SK-N-SH (cell line): Measurements from ENCODE around the gene EFNA3. TPM values are rescaled to one million over a fixed set of nuclear protein-coding genes. Genes with fewer than 3 reads are reported as not detected.

ENCODE experiments used
- CTCF ChIA-PET: fragments of 300-600, 350-600 bp; formaldehyde crosslinking; extraction: SDS; loops from one replicate; lab custom pipeline; 2021; lab: Yijun Ruan, JAX
- POLR2A ChIA-PET: fragments of 350-600 bp; sonication (Branson Sonifier 250); formaldehyde crosslinking; extraction: SDS; loops from one replicate; lab custom pipeline; 2020; ENCODE audit warnings: antibody characterized with exemption, inconsistent platforms; lab: Yijun Ruan, JAX
- DNase-seq: peaks from one replicate; pipeline ENCODE4 v3.0.0; 2012
- H2AFZ ChIP-seq: fragments of 200-600 bp; sonication (generic); 2 replicates; pipeline ENCODE4 v1.8.1; 2016; ENCODE audit warnings: antibody characterized with exemption, mild to moderate bottlenecking, low read depth
- H3F3A ChIP-seq: fragments of 200-600 bp; sonication (generic); replicated peaks from 2 replicates; pipeline ENCODE3; 2016; ENCODE audit warnings: antibody characterized with exemption, mild to moderate bottlenecking; ENCODE audit not compliant: insufficient read depth
- H3K27ac ChIP-seq, 2 experiments: fragments of 200-500 bp in 1 of 2; fragments of 200-600 bp in 1 of 2; sonication (Bioruptor generic) in 1 of 2; sonication (generic), shearing (Covaris generic) in 1 of 2; 2 replicates each; pipeline versions ENCODE4 v1.5.1 to v1.6.1; 2014 to 2016; ENCODE audit warnings: low read depth in 2 of 2, inconsistent platforms in 1 of 2, low read length in 1 of 2, mild to moderate bottlenecking in 1 of 2, mixed read lengths in 1 of 2
- H3K27me3 ChIP-seq: fragments of 200-600 bp; sonication (generic), shearing (Covaris generic); 2 replicates; pipeline ENCODE4 v1.6.1; 2016; ENCODE audit warnings: mixed run types; ENCODE audit not compliant: insufficient read depth
- H3K36me3 ChIP-seq, 2 experiments: fragments of 200-500 bp in 1 of 2; fragments of 200-600 bp in 1 of 2; sonication (Bioruptor generic) in 1 of 2; sonication (generic) in 1 of 2; replicated peaks in 1 of 2; 2 replicates each; pipeline versions ENCODE3 to v1.5.1; 2014 to 2016; ENCODE audit warnings: low read length in 1 of 2, mild to moderate bottlenecking in 1 of 2; ENCODE audit not compliant: insufficient read depth in 2 of 2, control insufficient read depth in 1 of 2
- H3K4me1 ChIP-seq, 2 experiments: fragments of 200-500 bp in 1 of 2; fragments of 200-600 bp in 1 of 2; sonication (Bioruptor generic) in 1 of 2; sonication (generic), shearing (Covaris generic) in 1 of 2; 2 replicates each; pipeline versions ENCODE4 v1.5.1 to v1.6.1; 2014 to 2016; ENCODE audit warnings: low read depth in 1 of 2, low read length in 1 of 2, mixed run types in 1 of 2; ENCODE audit not compliant: insufficient read depth in 2 of 2, control insufficient read depth in 1 of 2
- H3K4me2 ChIP-seq: fragments of 200-600 bp; sonication (generic), shearing (Covaris generic); 2 replicates; pipeline ENCODE4 v1.6.1; 2017; ENCODE audit warnings: mixed run types
- H3K4me3 ChIP-seq, 2 experiments: fragments of 200-500 bp in 1 of 2; fragments of 200-600 bp in 1 of 2; sonication (Bioruptor generic) in 1 of 2; sonication (generic), shearing (Covaris generic) in 1 of 2; 2 replicates each; pipeline versions ENCODE4 v1.5.1 to v1.8.1; 2014 to 2016; ENCODE audit warnings: low read depth in 2 of 2, inconsistent platforms in 1 of 2, low read length in 1 of 2, mild to moderate bottlenecking in 1 of 2, mixed read lengths in 1 of 2, moderate library complexity in 1 of 2
- H3K79me2 ChIP-seq: fragments of 200-600 bp; sonication (generic); 2 replicates; pipeline ENCODE4 v1.8.1; 2017; ENCODE audit warnings: mild to moderate bottlenecking; ENCODE audit not compliant: insufficient read depth
- H3K9ac ChIP-seq: fragments of 200-600 bp; sonication (generic); 2 replicates; pipeline ENCODE4 v1.6.1; 2017; ENCODE audit warnings: mixed run types
- H3K9me2 ChIP-seq: fragments of 200-600 bp; sonication (generic); 2 replicates; pipeline ENCODE4 v1.6.1; 2017; ENCODE audit warnings: mixed run types
- H3K9me3 ChIP-seq: fragments of 200-600 bp; sonication (generic); 2 replicates; pipeline ENCODE4 v1.6.1; 2017; ENCODE audit warnings: mixed run types, mild to moderate bottlenecking, moderate library complexity
- H4K20me1 ChIP-seq: fragments of 200-600 bp; sonication (generic); 2 replicates; pipeline ENCODE4 v1.6.1; 2017; ENCODE audit warnings: mild to moderate bottlenecking, mixed run types; ENCODE audit not compliant: insufficient read depth
- CHD2 ChIP-seq: fragments of 150-350 bp; IDR thresholded peaks from 2 replicates; pipeline ENCODE4 v1.6.1; 2018; ENCODE audit warnings: low read length; ENCODE audit not compliant: partially characterized antibody
- EP300 ChIP-seq, 2 experiments: IDR thresholded peaks; 2 replicates each; pipeline versions ENCODE4 v1.4.0 to v1.6.1; 2012; ENCODE audit warnings: borderline replicate concordance in 1 of 2, low read depth in 1 of 2, low read length in 1 of 2
- EZH2phosphoT487 ChIP-seq: fragments of 200-600 bp; sonication (generic); IDR thresholded peaks from 2 replicates; pipeline ENCODE4 v1.6.1; 2017; ENCODE audit warnings: low read depth, mixed run types, mild to moderate bottlenecking, antibody characterized with exemption, moderate library complexity, borderline replicate concordance
- FOSL2 ChIP-seq: IDR thresholded peaks from 2 replicates; pipeline ENCODE4 v1.4.0; 2012; ENCODE audit warnings: low read depth, mild to moderate bottlenecking, moderate library complexity, borderline replicate concordance
- FOXJ3 ChIP-seq: sonication (generic); formaldehyde crosslinking; IDR thresholded peaks from 2 replicates; pipeline ENCODE4 v1.5.1; 2020; ENCODE audit warnings: mild to moderate bottlenecking, missing genetic modification reagents
- FOXM1 ChIP-seq: IDR thresholded peaks from 2 replicates; pipeline ENCODE4 v1.4.0; 2012; ENCODE audit warnings: low read depth, mild to moderate bottlenecking
- GABPA ChIP-seq: IDR thresholded peaks from 2 replicates; pipeline ENCODE4 v1.4.0; 2012; ENCODE audit warnings: low read depth, mild to moderate bottlenecking
- JUND ChIP-seq: IDR thresholded peaks from 2 replicates; pipeline ENCODE4 v1.4.0; 2012
- POLR2AphosphoS5 ChIP-seq: IDR thresholded peaks from 2 replicates; pipeline ENCODE4 v1.6.1; 2012; ENCODE audit warnings: low read depth, low read length
- RCOR1 ChIP-seq: fragments of 150-350 bp; IDR thresholded peaks from 2 replicates; pipeline ENCODE4 v1.6.1; 2017; ENCODE audit warnings: antibody characterized with exemption, low read length
- RFX5 ChIP-seq: IDR thresholded peaks from 2 replicates; pipeline ENCODE4 v1.6.1; 2012; ENCODE audit warnings: mild to moderate bottlenecking, improper control_type of control experiment, low read length
- SIN3A ChIP-seq: IDR thresholded peaks from 2 replicates; pipeline ENCODE4 v1.6.1; 2012; ENCODE audit warnings: low read depth, mild to moderate bottlenecking, low read length, moderate library complexity, borderline replicate concordance
- TCF12 ChIP-seq: IDR thresholded peaks from 2 replicates; pipeline ENCODE4 v1.4.0; 2012
- TEAD4 ChIP-seq: IDR thresholded peaks from 2 replicates; pipeline ENCODE4 v1.4.0; 2012; ENCODE audit warnings: mild to moderate bottlenecking, borderline replicate concordance; ENCODE audit not compliant: insufficient read depth
- WGBS: methylation state at CpG from one replicate; pipeline ENCODE4 v1.1.6; 2017; ENCODE audit warnings: low lambda C conversion rate; 5-methylcytosine and 5-hydroxymethylcytosine counted together
- polyA plus RNA-seq, 3 experiments: library from polyadenylated mRNA; depleted of rRNA; stranded (reverse); fragments of >200 nt; gene quantifications; 2 replicates each; pipeline ENCODE4 v1.2.3, GENCODE V29; 2012
- TF ChIP-seq, protein P1 (sequence below): IDR thresholded peaks from 2 replicates; pipeline ENCODE4 v1.4.0; 2012; ENCODE audit warnings: low read depth, borderline replicate concordance
- TF ChIP-seq, protein P2 (sequence below): fragments of 200-600 bp; sonication (generic); IDR thresholded peaks from 2 replicates; pipeline ENCODE4 v1.6.1; 2017; ENCODE audit warnings: antibody characterized with exemption, mild to moderate bottlenecking, moderate library complexity
- TF ChIP-seq, protein P3 (sequence below): IDR thresholded peaks from 2 replicates; pipeline ENCODE4 v1.4.0; 2012; ENCODE audit warnings: low read depth, borderline replicate concordance
- TF ChIP-seq, protein P4 (sequence below): IDR thresholded peaks from 2 replicates; pipeline ENCODE4 v1.6.1; 2012; ENCODE audit warnings: mild to moderate bottlenecking, low read depth, low read length, moderate library complexity
- TF ChIP-seq, protein P5 (sequence below): fragments of 150-350 bp; IDR thresholded peaks from 2 replicates; pipeline ENCODE4 v1.6.1; 2016; ENCODE audit warnings: mild to moderate bottlenecking, low read depth, low read length

EFNA3 gene
- polyA plus RNA-seq, 1 of the 3 experiments (the other 2 are of a cell fraction) = 6.0 TPM

DNA sequence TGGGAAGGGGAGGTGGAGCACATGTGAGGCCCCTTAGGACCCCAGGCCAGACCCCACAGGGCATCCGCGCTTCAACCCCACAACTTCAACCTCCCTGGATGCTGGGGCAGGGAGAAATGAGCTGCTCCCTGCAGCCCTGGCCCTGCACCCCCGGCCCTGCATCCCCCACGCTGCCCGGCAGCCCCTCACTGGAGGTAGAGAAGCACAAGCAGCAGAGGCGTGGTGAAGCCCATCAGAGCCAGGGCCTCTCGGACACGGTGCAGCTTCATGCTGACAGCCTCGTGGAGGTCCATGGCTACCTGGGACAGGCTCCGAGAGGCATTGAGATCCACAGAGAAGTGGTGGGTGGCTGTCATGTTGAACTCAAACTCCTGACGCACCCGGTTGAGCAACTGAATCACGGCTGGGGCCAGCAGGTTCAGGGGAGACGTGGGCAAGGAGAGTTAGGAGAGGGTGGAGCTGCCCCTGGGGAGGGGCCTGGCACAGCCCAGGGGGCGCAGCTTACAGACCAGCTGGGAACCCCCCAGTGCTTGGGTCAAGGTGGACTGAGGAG, 48.3 kb upstream of the EFNA3 start:
- DNase-seq = no peak
- ChIA-PET CTCF (interaction anchor here (1.5 to 26.0 kb wide), 4 partner anchors 13 to 37 kb away, joined by 3 to 573 read pairs (median 10); partner anchors contain the start of genes EFNA3 and EFNA4), POLR2A (interaction anchor here (0.5 kb wide), 1 partner anchor 1114 kb away, joined by 4 read pairs; no protein-coding TSS in a partner anchor)
- TF ChIP-seq FOSL2 (no peak), RCOR1 (no peak), SIN3A (no peak), EZH2phosphoT487 (no peak), FOXJ3 (CRISPR knock-in tag) (no peak), GABPA (no peak), RFX5 (no peak), JUND (no peak), TCF12 (no peak), CHD2 (no peak), EP300 (IDR thresholded peaks at IDR 0.05; ENCODE audit: borderline replicate concordance in 1 of 2, low read depth in 1 of 2, low read length in 1 of 2) (no peak), TEAD4 (no peak), FOXM1 (no peak), POLR2AphosphoS5 (no peak)
- TF ChIP-seq, protein P1, sequence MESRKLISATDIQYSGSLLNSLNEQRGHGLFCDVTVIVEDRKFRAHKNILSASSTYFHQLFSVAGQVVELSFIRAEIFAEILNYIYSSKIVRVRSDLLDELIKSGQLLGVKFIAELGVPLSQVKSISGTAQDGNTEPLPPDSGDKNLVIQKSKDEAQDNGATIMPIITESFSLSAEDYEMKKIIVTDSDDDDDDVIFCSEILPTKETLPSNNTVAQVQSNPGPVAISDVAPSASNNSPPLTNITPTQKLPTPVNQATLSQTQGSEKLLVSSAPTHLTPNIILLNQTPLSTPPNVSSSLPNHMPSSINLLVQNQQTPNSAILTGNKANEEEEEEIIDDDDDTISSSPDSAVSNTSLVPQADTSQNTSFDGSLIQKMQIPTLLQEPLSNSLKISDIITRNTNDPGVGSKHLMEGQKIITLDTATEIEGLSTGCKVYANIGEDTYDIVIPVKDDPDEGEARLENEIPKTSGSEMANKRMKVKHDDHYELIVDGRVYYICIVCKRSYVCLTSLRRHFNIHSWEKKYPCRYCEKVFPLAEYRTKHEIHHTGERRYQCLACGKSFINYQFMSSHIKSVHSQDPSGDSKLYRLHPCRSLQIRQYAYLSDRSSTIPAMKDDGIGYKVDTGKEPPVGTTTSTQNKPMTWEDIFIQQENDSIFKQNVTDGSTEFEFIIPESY = no peak
- TF ChIP-seq, protein P2, sequence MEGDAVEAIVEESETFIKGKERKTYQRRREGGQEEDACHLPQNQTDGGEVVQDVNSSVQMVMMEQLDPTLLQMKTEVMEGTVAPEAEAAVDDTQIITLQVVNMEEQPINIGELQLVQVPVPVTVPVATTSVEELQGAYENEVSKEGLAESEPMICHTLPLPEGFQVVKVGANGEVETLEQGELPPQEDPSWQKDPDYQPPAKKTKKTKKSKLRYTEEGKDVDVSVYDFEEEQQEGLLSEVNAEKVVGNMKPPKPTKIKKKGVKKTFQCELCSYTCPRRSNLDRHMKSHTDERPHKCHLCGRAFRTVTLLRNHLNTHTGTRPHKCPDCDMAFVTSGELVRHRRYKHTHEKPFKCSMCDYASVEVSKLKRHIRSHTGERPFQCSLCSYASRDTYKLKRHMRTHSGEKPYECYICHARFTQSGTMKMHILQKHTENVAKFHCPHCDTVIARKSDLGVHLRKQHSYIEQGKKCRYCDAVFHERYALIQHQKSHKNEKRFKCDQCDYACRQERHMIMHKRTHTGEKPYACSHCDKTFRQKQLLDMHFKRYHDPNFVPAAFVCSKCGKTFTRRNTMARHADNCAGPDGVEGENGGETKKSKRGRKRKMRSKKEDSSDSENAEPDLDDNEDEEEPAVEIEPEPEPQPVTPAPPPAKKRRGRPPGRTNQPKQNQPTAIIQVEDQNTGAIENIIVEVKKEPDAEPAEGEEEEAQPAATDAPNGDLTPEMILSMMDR = no peak
- TF ChIP-seq, protein P3, sequence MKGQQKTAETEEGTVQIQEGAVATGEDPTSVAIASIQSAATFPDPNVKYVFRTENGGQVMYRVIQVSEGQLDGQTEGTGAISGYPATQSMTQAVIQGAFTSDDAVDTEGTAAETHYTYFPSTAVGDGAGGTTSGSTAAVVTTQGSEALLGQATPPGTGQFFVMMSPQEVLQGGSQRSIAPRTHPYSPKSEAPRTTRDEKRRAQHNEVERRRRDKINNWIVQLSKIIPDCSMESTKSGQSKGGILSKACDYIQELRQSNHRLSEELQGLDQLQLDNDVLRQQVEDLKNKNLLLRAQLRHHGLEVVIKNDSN = no peak
- TF ChIP-seq, protein P4, sequence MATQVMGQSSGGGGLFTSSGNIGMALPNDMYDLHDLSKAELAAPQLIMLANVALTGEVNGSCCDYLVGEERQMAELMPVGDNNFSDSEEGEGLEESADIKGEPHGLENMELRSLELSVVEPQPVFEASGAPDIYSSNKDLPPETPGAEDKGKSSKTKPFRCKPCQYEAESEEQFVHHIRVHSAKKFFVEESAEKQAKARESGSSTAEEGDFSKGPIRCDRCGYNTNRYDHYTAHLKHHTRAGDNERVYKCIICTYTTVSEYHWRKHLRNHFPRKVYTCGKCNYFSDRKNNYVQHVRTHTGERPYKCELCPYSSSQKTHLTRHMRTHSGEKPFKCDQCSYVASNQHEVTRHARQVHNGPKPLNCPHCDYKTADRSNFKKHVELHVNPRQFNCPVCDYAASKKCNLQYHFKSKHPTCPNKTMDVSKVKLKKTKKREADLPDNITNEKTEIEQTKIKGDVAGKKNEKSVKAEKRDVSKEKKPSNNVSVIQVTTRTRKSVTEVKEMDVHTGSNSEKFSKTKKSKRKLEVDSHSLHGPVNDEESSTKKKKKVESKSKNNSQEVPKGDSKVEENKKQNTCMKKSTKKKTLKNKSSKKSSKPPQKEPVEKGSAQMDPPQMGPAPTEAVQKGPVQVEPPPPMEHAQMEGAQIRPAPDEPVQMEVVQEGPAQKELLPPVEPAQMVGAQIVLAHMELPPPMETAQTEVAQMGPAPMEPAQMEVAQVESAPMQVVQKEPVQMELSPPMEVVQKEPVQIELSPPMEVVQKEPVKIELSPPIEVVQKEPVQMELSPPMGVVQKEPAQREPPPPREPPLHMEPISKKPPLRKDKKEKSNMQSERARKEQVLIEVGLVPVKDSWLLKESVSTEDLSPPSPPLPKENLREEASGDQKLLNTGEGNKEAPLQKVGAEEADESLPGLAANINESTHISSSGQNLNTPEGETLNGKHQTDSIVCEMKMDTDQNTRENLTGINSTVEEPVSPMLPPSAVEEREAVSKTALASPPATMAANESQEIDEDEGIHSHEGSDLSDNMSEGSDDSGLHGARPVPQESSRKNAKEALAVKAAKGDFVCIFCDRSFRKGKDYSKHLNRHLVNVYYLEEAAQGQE = no peak
- TF ChIP-seq, protein P5, sequence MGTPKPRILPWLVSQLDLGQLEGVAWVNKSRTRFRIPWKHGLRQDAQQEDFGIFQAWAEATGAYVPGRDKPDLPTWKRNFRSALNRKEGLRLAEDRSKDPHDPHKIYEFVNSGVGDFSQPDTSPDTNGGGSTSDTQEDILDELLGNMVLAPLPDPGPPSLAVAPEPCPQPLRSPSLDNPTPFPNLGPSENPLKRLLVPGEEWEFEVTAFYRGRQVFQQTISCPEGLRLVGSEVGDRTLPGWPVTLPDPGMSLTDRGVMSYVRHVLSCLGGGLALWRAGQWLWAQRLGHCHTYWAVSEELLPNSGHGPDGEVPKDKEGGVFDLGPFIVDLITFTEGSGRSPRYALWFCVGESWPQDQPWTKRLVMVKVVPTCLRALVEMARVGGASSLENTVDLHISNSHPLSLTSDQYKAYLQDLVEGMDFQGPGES = no peak
- no peaks in the 10 kb centered on the region for H4K20me1 ChIP-seq
- no peaks in the 10 kb centered on the region for H3K9me2 ChIP-seq
- no peak overlapping the region for H2AFZ ChIP-seq
- no peak overlapping the region for H3K27ac ChIP-seq
- H3F3A ChIP-seq = no peaks in the 10 kb centered on the region
- H3K4me2 ChIP-seq = no peak overlapping the region
- no peaks in the 10 kb centered on the region for H3K4me1 ChIP-seq
- H3K9ac ChIP-seq = no peak overlapping the region
- H3K27me3 ChIP-seq = no peaks in the 10 kb centered on the region
- H3K79me2 ChIP-seq = no peaks in the 10 kb centered on the region
- no peaks in the 10 kb centered on the region for H3K36me3 ChIP-seq
- WGBS = 88% methylated on average over 15 of the region's 15 CpGs
- no peak overlapping the region for H3K4me3 ChIP-seq
- no peaks in the 10 kb centered on the region for H3K9me3 ChIP-seq
